Measurements from ENCODE around the gene PSTPIP1.

Gene PSTPIP1

DNA sequence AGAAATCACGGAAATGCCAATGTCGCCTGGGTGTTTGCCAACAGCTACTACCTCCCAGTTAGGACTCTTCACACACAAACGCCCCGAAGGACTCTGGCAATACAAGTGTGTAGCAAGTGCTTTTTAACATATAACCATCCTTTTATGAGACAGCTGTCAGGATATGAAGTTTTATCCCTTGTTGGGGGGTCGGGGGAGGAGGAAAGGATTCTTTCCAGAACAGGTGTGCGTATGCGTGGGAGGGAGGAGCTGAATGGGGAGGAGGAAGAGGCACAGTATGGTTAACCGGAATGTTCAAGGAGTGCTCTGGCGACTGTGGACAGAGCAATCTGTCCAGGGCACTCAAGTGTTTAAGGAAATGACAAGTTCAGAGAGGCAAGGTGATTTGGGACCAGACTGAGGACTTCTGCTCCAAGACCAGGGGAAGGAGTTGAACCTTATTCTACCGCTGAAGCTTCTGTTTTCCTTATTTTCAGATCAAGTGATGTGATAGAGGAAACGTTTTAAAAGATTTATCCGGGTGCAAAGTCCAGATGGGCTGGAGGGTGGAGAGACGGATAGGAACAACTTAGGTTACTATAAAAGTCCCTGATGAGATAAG lies 74.7 kb downstream of the PSTPIP1 start:
- DNase-seq (ENCODE audit: low read depth in 2 of 2), result no peak

DNA sequence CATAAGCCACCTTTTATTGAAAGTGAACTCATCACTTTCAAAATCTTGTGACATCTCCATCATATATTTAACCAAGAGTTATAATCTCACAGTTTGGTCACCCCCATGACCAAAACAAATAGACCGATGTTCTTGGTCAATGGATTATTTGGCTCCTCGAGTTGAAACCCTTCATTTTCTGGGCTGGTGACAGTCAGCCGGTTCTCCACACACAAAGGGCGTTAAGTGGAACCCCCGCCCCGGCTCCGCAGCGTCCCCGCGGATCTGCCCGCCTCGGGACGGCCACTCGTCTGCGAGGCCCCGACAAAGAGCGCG lies 75.2 kb downstream of the PSTPIP1 start:
- DNase-seq (ENCODE audit: low read depth in 2 of 2), result no peak

DNA sequence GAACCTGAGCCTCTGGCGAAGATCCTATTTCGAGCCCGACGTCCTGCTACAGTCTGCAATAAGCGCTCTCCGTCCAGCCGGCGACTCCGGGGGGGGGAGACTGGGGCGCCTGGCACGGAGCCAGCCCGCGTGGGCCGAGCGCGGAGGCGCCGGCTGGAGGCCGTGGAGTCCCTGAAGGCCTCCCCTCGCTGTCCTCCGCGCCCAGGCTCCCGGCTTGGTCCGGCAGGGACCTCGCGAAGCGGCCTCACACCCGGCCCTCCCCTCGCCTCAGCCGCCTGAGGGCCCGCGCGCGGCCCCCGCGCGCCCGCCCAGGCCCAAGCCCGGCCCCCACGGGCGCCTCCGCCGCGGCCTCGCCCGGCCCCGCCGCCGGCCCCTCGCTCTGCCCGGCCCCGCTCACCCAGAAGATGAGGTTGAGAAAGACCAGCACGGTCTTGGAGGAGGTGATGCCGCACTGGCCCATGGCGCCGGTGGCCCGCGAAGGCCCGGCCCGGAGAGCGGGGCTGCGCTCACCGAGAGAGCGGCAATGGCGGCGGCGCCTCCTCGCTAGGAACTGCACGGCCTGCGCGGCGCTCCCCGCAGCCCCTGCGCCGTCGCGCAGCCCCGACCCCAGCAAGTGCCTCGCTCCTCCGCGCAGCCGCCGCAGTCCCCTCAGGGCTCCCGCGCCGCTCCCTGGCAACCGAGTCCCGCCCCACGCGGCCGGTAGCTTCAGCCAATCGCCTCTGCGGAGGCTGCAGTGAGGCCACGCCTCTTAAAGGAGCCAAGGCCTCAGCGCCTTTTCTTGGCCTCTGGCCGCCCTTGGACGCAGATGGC lies 75.8 kb downstream of the PSTPIP1 start, which contains the start of gene TSPAN3:
Gene TSPAN3 (minus strand): TSS at position 615 of the 810 bp plus-strand sequence. CDS start 155 bp downstream, at position 460.
- peak; percentile 81 to 82 for DNase-seq (ENCODE audit: low read depth in 2 of 2)

DNA sequence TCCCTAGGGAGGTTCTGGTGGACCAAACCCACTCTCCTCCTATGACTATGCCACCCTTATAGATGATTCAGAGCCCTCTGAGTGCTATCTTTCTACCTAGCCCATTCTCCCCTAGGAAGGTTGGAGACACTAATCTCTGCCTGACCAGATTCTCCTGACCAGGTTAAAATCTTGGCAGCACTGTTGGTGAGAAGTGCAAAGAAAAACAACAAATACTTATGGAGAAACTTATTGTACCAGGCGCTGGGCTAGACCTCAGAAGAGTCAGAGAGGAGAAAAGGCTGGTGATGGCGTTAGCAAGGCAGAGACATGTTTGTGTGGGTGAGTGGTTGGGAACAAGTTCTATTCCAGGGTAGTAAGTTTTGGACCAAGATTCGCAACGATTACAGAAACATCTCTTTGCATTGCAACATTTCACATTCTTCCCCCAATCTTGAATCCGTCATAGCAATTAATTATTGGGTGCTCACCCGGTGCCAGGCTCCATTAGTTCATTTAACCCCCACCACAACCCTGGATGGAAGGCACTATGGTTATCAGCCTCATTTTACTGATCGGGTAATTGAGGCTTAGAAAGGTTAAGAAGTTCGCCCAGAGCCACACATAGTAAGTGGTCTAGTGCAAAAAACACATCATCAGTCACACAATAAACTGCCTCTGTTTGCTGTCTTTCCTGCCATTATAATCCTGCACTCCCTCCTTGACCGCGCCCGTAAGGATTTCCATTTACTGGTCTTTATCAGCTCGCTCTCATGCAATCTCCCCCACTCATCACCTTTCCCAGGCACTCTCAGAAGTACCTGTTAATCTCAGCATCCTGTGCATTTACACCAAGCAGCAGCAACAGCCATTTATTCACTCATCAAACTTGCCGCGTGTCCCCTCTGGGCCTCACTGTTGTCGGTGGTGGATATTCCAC lies 76.6 kb downstream of the PSTPIP1 start:
- no peak for DNase-seq (ENCODE audit: low read depth in 2 of 2)

DNA sequence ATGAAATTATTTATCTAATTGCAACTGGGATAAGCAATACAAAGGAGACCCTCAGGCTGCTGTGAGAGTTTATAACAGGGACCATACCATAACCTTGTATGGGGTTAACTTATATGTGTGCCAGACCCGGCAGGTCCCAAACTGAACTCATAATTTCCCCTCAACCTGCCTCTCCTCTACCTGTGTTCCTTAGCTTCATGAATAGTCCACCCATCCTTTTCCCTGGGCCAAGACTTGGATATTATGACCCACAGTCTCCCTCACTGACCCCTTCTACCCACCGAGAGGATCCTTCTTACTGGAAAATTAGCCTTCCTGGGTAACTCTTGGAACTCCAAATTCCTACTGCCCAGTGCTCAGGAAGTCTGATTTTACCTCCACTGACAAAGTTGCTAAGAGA lies 79.4 kb downstream of the PSTPIP1 start:
- no peak for DNase-seq (ENCODE audit: low read depth in 2 of 2)

DNA sequence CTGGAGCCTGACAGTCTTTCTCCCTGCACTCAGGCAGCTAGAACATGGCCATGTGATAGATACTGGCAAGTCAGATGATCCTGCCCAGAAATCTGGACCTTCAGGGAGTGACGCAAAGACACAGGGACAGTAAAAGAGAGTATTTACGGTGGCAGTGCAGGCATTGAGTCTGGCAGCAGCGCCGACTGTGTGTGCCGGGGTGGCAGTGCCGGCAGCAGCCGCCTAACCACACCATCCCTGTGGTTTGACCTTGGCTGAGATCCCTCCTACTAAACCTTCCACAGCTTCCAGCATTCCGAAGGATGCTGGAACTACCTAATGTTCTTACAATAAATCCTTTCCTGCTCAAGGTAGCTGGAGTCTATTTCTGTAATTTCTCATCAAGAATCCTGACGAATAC lies 80.6 kb downstream of the PSTPIP1 start:
- no peak for DNase-seq (ENCODE audit: low read depth in 2 of 2)

DNA sequence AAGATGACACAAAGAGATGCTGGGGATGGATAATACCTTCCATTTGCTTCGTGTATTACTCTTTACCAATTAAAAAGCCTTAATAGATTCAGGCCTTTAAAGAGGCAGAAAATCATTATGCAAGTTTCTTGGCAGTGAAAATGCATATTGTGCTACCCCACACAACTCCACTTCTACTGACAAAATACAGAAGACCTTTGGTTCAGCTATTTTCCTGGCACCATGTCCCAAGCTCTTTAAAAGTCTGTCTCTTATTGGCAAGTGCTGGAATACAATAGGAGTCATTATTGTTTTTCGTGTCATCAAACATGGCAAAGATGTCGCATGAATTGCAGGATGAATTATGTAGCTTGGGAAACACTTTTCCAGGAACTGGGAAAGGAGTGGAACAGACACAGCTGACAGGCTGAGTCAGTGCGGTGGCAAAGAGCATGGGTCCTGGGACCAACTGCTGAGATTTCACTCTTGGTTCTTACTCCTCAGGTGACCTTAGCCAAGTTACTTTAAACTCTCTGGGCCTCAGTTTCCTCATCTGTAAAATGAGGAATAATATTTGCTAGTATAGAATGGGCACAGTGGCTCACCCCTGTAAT lies 81.5 kb downstream of the PSTPIP1 start:
- no peak for DNase-seq (ENCODE audit: low read depth in 2 of 2)

DNA sequence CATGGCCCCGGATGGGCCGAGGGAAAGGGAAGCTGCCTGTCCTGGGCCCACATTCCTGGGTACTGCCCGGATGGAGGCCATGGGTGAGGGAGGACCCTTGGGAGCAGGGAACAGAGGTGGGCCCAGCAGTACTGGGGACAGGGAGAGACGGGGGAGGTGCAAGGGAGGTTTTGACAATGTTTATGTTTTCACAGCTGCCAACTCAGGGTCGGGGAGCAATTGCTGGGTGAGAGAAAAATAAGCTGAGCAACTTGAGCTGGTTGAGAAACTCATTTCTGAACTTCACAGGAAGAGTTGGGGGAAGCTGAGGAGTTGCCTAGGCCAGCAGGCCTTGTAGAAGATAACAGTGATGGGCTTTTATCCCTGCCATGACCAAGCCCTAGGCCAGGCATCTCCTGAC lies 87.0 kb downstream of the PSTPIP1 start:
- DNase-seq (ENCODE audit: low read depth in 2 of 2), result no peak

DNA sequence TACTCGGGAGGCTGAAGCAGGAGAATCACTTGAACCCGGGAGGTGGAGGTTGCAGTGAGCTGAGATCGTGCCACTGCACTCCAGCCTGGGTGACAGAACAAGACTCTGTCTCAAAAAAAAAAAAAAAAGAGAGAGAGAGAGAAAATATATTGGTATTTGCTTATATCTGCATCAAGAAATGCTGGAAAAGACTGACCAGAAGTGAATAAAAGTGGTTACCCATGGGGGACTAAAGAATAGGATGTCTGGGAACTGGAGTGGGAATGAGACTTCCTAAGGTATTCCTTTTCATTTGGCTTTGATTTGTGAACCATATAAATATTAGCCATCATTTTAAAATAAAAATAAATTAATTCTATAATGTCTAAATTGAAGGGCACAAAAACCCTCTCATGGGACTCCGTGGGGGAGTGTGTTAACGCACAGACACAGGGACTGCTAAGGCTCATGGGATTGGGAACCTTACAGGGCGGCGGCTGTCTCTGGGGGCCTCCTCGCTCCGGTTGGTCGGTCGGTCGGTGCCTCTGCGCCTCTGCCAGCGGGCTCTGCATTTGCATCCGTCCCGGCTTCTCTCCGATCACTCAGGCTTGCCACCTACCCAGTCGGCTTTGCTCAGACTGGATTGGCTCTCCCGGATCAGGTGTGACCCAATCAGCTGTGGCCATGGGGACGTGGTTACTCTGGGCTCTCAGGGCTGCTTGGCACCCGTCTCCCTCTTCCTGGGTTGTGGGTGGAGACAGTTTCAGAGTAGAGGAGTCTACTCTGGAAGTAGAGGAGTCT lies 88.6 kb downstream of the PSTPIP1 start:
- peak in 1 of 2 donors; percentile 27 for DNase-seq (ENCODE audit: low read depth in 2 of 2)

DNA sequence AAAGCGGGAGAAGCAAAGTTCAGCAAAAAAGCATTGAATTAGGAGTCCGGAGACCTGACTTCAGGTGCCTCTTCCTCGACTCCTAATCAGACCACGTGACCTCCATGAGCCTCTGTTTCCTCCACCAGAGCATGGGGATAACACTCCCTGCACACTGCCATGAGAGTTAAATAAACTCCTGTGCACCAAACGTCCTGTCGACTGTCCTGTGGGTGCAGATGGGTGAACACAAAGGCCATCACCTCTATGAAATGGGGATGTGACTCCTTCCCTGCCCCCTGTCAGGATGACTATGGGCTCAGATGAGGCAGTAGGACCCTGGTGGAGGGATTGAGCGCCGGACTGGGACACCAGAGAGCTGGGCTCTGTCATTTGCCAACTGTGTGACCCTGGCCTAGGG lies 89.5 kb downstream of the PSTPIP1 start:
- DNase-seq (ENCODE audit: low read depth in 2 of 2), result no peak

DNA sequence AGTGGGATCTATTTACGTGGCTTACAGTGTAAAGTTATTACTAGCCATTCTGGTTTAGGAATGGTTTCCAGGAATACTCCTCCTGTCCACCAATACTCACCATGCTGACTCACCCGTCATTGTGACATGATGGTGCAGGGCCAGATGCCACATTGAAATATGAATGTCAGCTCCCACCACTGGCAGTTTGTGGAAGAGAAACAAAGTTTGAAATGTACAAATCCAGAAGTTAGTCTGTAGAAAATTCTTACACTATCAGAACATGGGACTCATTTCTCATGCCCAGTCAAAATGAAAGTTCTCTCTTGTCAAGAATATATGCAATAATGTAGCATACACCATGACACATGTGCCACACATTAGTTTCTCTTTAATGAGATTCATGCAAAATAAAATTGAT lies 90.4 kb downstream of the PSTPIP1 start:
- DNase-seq (ENCODE audit: low read depth in 2 of 2), result no peak

Measured in stimulated activated CD4-positive, alpha-beta T cell treated with anti-CD3 and anti-CD28 coated beads, Interleukin-1b, Interleukin-23, amount 100 ng/mL, for 1 hour (primary cell).